Fibroblast of the aortic adventitia (primary cell): Measurements from ENCODE around the gene CCDC7. TPM values are rescaled to one million over a fixed set of nuclear protein-coding genes. Genes with fewer than 3 reads are reported as not detected.
"Not testable (repeated sequence)": the region's sequence is repeated elsewhere in the genome, so short reads cannot be mapped to it uniquely, and the experiment has no call there.

Experiments
- DNase-seq: peaks from one replicate; pipeline ENCODE4 v3.0.0-alpha.2; 2010; ENCODE audit warnings: low read depth
- H3K4me3 ChIP-seq: 2 replicates; pipeline ENCODE4 v1.5.1; 2011; ENCODE audit warnings: low read depth, mild to moderate bottlenecking, control low read depth, low read length, moderate library complexity
- total RNA-seq: library from RNA; depleted of rRNA; stranded (reverse); fragments of >200 nt; gene quantifications from 2 replicates; pipeline ENCODE4 v1.2.3, GENCODE V29; 2012; ENCODE audit warnings: low replicate concordance
- TF ChIP-seq, protein P1 (sequence below): IDR thresholded peaks from 2 replicates; pipeline ENCODE4 v1.5.1; 2011; ENCODE audit warnings: mild to moderate bottlenecking, low read length, control low read depth, inconsistent platforms; ENCODE audit not compliant: insufficient read depth

Gene CCDC7
- total RNA-seq, 1 donor = 15.4 TPM

- DNase-seq = peak; percentile 13
- no peak overlapping the region for H3K4me3 ChIP-seq
- TF ChIP-seq, protein P1, sequence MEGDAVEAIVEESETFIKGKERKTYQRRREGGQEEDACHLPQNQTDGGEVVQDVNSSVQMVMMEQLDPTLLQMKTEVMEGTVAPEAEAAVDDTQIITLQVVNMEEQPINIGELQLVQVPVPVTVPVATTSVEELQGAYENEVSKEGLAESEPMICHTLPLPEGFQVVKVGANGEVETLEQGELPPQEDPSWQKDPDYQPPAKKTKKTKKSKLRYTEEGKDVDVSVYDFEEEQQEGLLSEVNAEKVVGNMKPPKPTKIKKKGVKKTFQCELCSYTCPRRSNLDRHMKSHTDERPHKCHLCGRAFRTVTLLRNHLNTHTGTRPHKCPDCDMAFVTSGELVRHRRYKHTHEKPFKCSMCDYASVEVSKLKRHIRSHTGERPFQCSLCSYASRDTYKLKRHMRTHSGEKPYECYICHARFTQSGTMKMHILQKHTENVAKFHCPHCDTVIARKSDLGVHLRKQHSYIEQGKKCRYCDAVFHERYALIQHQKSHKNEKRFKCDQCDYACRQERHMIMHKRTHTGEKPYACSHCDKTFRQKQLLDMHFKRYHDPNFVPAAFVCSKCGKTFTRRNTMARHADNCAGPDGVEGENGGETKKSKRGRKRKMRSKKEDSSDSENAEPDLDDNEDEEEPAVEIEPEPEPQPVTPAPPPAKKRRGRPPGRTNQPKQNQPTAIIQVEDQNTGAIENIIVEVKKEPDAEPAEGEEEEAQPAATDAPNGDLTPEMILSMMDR = no peak
Observed at GRCh38 chr10:32790483-32790882, 344.5 kb downstream of the CCDC7 start.

DNA sequence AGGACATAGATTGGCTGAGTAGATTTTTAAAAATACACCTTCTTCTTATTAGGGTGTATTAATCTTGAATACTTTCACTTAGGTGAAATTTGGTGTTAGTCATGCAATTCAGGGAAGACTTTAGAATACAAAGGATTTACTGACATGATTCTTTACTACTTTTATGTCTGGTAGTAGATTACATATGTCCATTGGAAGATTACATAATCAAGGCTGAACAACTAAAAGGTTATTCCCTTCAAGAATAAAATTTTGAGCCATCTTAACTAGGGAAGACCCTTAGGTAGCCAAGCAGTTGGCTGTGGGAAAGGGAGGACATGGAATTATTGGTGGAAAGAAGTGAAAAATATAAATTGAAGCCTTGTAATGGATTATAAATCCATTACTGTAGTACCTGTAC, 347.1 kb downstream of the CCDC7 start:
- no peak for DNase-seq
- TF ChIP-seq, protein P1 = no peak
- H3K4me3 ChIP-seq = no peak overlapping the region

GRCh38 chr10:32795598-32796183, 349.8 kb downstream of the CCDC7 start:
- H3K4me3 ChIP-seq = no peak overlapping the region
- TF ChIP-seq, protein P1 = peak; percentile 73
- DNase-seq = peak; percentile 61

DNA sequence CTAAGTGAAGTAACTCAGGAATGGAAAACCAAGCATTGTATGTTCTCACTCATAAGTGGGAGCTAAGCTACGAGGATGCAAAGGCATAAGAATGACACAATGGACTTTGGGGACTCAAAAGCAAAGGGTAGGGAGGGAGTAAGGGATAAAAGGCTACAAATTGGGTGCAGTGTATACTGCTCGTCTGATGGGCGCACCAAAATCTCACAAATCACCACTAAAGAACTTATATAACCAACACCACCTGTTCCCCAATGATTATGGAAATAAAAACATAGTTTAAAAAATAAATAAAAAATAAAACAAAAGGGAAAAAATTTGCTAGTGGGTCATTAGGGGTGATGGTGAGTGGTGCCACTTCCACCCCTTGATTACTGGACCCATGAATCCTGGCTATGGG, 351.5 kb downstream of the CCDC7 start:
- not testable (repeated sequence) for DNase-seq, H3K4me3 ChIP-seq

DNA sequence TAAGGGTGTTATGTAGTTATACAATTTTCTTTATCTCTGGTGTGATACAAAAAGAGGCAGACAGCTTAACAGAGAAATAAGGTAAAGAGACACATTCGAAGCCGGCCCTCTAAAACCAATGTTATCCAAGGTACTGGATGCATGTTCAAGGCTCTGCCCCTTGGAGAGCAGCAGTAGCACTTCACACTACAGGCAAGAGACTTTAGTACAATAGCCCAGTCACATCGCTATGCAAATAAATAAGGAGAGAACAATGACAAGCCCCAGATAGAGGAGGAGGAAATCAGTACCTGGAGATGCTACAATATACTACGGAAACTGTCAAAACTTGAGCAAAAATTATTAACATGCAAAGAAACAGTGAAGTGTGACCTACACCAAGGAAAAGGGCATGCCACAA, 401.0 kb downstream of the CCDC7 start:
- no peak for DNase-seq
- H3K4me3 ChIP-seq = no peak overlapping the region
- TF ChIP-seq, protein P1 = no peak

DNA sequence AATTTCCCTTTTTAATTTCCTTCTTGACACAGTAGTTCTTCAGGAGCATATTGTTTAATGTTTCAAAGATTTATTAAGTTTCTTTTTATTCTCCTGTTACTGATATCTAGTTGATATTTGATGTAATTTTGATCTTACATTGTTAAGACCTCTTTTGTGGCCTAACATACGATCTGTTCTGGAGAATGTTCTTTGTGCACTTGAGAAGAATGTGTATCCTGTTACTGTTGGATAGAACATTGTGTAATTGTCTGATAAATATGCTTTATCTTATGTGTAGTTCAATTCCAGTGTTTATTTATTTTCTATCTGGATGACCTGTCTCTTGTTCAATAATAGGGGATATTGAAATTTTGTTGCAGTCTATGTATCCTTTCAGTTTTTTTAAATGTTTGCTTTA, 405.4 kb downstream of the CCDC7 start:
- DNase-seq = no peak

DNA sequence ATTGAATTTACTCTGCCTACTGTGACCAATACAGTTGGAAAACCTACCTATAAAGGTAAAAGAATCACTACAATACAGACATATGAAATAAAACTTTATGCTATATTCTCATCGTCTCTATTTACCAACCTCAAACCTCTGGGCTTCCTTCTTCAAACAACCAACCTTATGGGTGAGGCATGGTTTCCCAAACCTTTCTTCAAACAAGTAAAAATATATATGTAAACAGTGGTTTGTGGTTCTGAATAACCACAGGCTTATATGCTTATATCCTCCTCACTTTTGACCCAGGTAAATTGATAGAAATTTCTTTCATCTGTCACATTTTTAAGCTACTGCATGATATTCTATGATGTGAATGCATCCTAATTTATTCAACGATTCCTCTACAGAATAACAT, 408.5 kb downstream of the CCDC7 start:
- TF ChIP-seq, protein P1 = no peak
- no peak overlapping the region for H3K4me3 ChIP-seq
- DNase-seq = no peak

More for the DNA sequence above, 405.4 kb downstream of the CCDC7 start:
- TF ChIP-seq, protein P1 = no peak
- no peak overlapping the region for H3K4me3 ChIP-seq
